Effector memory CD8-positive, alpha-beta T cell (primary cell): Measurements from ENCODE around the gene UTS2B.

Source experiments
- ATAC-seq: fragments of 150-1000 bp; cut with Tn5 transposase; replicated peaks from 2 replicates; pipeline ENCODE4 v1.10.0; 2021; ENCODE audit warnings: mild to moderate bottlenecking, moderate library complexity
- DNase-seq, 3 experiments: peaks; one replicate each; pipeline ENCODE4 v3.0.0; 2021
- H3K27ac Mint-ChIP-seq, 2 donors: one replicate each; pipeline ENCODE4 v1.8.0; 2022; ENCODE audit warnings: mild to moderate bottlenecking in 2 of 2, mixed read lengths in 2 of 2, moderate library complexity in 2 of 2
- H3K27me3 Mint-ChIP-seq, 2 donors: one replicate each; pipeline ENCODE4 v1.8.0; 2022; ENCODE audit warnings: mixed read lengths in 2 of 2
- H3K36me3 Mint-ChIP-seq: one replicate; pipeline ENCODE4 v1.8.0; 2022; ENCODE audit warnings: mild to moderate bottlenecking, moderate library complexity, mixed read lengths; ENCODE audit not compliant: insufficient read depth
- H3K4me1 Mint-ChIP-seq, 2 donors: one replicate each; pipeline ENCODE4 v1.8.0; 2022; ENCODE audit warnings: low read depth in 2 of 2, mixed read lengths in 2 of 2
- H3K4me3 Mint-ChIP-seq, 2 donors: one replicate each; pipeline ENCODE4 v1.8.0; 2022; ENCODE audit warnings: mild to moderate bottlenecking in 2 of 2, mixed read lengths in 2 of 2, moderate library complexity in 2 of 2
- H3K9me3 Mint-ChIP-seq, 2 donors: one replicate each; pipeline ENCODE4 v1.8.0; 2022; ENCODE audit warnings: mixed read lengths in 2 of 2

Gene UTS2B

GRCh38 chr3:191217301-191217700 is 113.0 kb downstream of the UTS2B start:
- H3K36me3 Mint-ChIP-seq: no peaks in the 10 kb centered on the region
- H3K9me3 Mint-ChIP-seq: peaks cover 7 to 9% of the 10 kb centered on the region in 2 donors
- H3K27ac Mint-ChIP-seq: no peak overlapping the region
- ATAC-seq (no peak), DNase-seq (no peak)
- H3K4me1 Mint-ChIP-seq: no peaks in the 10 kb centered on the region
- no peak overlapping the region for H3K4me3 Mint-ChIP-seq
- H3K27me3 Mint-ChIP-seq: no peaks in the 10 kb centered on the region
